IPS-18c (cell line): Measurements from ENCODE around the gene FBXL14.

Source experiments
- H3K4me3 ChIP-seq: 2 replicates; pipeline ENCODE4 v1.7.0; 2013; ENCODE audit warnings: low read depth, mild to moderate bottlenecking, low read length, moderate library complexity; ENCODE audit not compliant: insufficient read depth
- H3K9me3 ChIP-seq: one replicate; pipeline ENCODE4 v1.6.1; 2013; ENCODE audit warnings: mild to moderate bottlenecking, low read length, moderate library complexity; ENCODE audit not compliant: control insufficient read depth, insufficient read depth

The FBXL14 gene

DNA sequence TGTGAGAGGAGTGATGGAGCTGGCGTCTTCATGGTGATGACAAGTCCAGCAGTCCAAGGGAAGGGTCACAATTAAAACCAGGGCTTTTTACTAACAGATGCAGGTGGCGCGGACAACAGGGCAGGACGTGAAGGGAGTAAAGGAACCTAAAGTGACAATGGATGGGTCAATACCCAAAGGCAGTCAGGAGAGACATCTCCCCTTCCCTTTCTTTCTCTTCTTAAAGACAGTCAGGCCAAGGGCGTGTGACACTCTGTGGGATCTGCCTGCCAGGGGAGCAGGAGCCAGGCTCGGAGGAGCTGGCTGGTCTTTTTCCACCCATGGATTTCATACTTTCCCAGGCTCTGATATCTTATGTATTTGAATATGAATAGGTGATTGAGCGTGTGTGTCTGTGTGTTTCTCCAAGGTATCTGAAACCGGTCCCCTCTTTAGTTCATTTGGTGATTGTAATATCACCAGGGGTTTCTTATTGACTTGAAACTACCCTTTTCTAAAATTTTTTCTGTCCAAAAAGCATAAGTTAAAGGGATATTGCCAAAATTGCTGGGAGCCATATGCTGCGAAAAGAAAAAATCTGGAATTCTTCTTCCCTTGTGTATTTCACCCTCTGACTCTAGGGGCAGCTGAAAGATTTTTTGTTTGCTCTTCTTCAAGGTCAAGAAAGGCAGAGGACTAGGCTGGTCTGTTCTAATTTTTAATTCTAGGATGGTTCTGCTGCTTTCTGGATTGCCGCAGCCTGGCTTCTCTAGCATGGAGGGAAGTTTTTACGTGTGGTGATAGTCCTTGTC lies 61.8 kb downstream of the FBXL14 start:
- Histone ChIP-seq H3K4me3 (no peak overlapping the region), H3K9me3 (peaks cover 2% of the 10 kb centered on the region)

DNA sequence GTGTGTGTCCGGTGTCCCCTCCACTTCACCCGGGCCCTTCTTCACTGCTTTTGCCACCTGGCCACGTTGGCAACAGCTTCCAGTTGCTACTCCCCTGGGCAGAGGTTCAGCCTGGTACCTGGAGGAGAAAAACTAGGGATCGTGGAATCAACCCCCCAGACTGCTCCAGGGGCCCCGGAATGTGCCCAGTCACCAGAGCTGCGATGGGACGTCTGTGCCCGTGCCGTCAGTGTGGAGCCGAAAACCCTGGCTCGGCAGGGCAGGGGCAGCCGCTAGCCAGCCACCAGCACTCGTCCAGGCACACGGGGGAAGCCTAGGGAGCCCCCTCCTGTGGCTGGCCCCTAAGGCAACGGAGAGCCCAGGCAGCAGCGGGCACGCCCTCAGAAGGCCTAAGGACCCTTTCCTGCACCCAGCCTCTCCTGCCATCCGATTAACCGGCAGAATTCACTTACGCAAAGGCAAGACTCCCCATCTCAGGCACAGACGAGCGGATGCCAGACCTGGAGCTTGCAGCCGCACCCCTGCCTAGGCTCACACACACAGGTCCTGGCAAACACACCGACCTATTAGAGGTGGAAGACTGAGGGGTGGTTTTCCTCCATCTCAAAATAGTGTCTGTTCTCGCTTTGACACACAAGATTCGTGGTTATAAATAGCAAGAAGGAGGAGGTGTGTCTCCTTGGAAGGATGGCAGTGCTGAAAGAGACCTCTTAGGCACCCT lies 62.6 kb downstream of the FBXL14 start:
- Histone ChIP-seq H3K9me3 (peaks cover 2% of the 10 kb centered on the region), H3K4me3 (peak overlapping the region; percentile 43; the same call in 1 of the 2 replicates)

DNA sequence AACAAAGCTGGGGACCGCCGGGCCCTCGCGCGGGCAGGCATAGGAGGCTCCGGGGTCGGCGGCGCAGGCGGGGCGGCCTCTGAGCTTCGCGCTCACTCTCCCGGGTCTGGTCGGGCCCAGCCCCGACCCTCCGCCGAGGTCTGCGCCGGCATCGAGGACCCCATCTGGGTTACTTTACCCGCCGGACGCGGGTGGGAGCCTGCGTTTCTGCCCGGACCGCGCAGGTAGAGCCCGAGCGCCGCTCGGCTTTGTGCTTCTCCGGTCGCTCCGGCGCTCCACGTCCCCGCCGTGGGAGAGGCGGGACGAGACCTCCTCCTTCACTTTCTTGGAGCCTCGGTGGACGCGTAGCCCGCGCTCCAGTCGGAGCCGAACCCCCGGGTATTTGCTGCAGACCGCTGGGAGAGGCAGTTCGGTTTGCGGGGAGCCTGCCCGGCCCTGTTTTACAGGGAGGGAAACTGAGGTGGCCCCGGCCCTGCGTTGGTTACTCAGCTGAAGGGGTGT lies 63.2 kb downstream of the FBXL14 start:
- peaks cover 2% of the 10 kb centered on the region for H3K9me3 ChIP-seq
- H3K4me3 ChIP-seq = peak overlapping the region; percentile 43; the same call in 1 of the 2 replicates

DNA sequence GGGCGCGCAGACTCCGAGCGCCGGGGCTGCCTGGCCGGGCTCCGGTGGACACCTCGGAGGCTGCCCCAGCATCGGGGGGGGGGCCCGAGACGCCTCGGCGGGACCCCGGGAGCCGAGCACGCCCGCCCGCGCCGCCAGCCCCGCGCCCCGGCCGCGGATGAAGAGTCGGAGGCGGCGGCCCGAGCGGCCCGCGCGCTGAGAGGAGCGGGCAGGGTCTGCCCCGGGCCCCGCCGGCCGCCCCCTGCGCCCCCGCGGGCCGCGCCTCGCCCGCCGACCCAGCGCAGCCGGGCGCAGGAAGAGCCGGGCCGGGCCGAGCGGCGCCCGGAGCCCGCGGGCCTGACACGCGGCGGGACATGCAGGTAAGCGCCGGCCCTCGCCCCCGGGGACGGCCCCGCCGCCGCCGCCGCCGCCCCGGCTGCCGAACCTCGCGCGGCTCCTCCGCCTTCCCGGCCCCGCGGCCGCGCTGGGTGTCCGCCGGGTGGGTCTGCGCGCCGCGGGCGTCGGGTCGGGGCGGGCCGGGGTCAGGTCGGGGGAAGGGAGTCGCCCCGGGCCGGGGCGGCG lies 63.7 kb downstream of the FBXL14 start:
- Histone ChIP-seq H3K4me3 (peak overlapping the region; percentile 58), H3K9me3 (peaks cover 2% of the 10 kb centered on the region)

DNA sequence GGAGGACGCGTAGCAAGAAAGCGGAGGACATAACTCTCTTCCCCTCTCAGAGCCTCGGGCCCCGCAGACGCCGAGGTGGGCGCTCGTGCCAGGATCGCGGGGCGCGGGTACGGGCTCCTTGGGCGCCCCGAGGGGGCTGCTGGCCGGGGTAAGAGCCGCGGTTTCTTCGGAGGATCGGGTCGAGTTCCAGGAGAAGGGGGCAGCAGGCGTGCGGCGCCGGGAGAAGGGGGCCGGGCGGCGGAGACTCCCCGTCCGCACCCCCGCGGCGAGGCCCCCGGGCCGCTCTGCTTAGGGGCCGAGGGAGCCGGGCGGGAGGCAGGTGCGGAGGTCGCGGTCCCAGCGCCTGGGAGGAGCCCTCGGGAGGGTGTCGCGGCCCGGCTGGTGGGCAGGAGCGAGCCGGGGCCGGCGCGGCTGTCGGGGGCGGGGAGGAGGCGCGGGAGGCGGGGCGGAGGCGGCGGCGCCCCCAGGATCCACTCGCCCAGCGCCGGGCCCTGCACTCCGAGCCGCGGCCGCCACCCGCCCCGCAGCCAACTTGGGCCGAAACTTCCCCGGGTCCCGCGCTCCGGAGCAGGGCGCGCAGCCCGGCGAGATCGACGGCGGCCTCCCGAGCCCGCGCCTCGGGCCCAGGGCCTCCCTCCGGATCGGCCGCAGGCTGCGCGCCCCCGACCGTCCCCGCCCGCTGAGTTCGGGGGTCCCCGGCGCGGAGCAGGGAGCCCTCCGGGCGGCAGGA lies 64.4 kb downstream of the FBXL14 start:
- peak overlapping the region; percentile 58 for H3K4me3 ChIP-seq
- H3K9me3 ChIP-seq = peaks cover 2% of the 10 kb centered on the region

DNA sequence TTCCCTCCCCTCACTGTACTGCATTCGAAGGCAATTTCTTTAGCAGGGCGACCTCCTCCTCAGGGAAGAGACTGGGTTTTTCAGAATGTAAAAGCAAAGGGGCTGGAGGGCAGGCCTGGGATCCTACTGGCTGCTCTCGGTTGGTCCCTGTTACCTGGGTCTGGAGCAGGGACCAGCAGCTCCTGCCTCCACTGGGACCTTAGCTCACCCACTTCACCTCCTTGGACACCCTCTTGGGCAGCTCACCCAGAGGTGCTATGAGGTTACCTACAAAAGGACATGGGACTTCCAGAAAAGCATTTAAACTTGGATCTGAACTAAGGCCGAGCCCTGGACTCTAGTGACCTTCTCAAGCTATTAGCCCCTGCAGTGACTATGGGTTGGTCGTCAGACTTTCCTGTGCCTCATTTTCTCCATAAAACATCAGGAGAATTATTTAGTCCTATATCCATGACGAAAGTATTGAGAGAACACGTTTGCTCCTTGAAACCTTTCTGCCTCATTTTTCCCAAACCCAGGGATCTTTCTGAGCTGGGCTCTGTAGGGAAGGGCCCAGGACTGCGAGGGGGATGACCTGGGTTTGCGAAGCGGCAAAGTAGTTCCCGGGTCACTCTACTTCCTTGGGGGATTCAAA lies 65.0 kb downstream of the FBXL14 start:
- H3K9me3 ChIP-seq = peaks cover 2% of the 10 kb centered on the region
- peak overlapping the region; percentile 58; the same call in 1 of the 2 replicates for H3K4me3 ChIP-seq

DNA sequence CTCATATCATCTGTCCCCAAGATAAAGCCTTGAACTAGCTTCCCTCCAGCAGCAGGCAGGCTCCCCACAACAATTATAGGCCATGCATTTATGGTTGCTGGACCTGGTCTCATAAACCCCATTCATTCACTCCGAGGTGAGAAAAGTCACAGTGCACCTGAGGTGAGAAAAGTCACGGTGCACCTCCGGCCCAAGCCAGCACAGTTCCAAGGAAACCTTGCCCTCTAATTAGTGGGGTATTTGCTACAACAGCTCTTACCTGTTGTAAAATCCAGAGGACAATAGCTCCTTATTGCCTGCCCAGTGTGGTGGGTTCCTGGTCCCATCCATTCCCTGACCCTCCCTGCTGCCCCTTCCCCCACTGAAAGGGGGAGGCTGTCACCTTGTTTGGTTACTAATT lies 65.6 kb downstream of the FBXL14 start:
- H3K4me3 ChIP-seq = no peak overlapping the region

DNA sequence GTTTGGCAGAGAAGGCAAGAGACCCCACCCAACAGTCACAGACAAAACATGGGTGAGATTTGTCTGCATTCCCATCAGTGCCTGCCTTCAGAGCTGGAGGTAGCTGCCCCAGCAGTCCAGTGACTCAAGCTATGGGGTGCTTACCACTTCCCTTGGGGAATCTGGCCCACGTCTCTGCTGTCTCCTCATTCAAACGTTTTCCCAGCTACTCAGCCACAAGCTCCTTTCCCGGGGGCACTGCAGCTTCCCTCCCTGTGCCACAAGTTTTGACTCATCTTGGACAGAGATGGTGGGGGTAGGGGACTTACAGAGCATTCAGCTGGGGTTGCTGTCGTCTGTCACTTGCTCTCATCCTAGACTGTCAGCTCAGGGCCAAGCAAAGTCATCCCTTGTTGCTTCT lies 66.6 kb downstream of the FBXL14 start:
- no peak overlapping the region for H3K4me3 ChIP-seq
- peaks cover 2% of the 10 kb centered on the region for H3K9me3 ChIP-seq

More for the DNA sequence above, 65.6 kb downstream of the FBXL14 start:
- peaks cover 2% of the 10 kb centered on the region for H3K9me3 ChIP-seq

DNA sequence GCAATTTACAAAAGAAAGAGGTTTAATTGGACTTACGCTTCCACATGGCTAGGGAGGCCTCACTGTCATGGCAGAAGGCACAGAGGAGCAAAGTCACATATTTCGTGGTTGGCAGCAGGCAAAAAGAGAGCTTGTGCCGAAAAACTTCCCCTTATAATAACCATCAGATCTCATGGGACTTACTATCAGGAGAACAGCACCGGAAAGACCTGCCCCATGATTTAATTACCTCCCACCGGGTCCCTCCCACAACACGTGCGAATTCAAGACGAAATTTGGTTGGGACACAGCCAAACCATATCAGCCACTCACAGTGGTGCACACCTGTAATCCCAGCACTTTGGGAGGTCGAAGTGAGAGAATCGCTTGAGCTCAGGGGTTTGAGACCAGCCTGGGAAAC lies 68.5 kb downstream of the FBXL14 start:
- H3K4me3 ChIP-seq = no peak overlapping the region
- H3K9me3 ChIP-seq = peaks cover 2% of the 10 kb centered on the region

DNA sequence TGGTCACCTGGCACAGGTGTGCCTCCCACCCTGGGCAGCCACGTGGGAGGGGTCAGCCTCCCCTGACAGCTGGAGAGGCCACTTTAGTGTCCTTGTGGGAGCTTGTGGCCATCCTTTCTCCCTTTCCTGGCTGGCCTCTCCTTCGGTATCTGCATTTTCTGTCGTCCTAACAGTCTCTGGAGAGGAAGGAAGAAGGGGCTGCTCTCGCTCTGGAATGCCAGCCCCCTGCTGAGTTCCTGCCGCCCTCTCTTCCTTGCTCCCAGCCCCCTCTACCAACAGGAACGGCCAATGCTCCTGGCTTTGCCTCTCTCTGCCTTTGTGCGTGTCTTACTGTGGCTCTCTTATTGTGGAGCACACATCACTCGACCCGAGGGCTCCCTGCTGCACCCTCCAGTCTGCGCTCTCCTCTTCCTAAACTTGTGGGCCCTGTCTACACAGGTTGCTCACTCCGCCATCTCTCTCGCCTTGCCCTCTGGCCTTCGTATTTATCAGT lies 70.8 kb downstream of the FBXL14 start:
- Histone ChIP-seq H3K4me3 (no peak overlapping the region; the same call in 1 of the 2 replicates), H3K9me3 (no peaks in the 10 kb centered on the region)

DNA sequence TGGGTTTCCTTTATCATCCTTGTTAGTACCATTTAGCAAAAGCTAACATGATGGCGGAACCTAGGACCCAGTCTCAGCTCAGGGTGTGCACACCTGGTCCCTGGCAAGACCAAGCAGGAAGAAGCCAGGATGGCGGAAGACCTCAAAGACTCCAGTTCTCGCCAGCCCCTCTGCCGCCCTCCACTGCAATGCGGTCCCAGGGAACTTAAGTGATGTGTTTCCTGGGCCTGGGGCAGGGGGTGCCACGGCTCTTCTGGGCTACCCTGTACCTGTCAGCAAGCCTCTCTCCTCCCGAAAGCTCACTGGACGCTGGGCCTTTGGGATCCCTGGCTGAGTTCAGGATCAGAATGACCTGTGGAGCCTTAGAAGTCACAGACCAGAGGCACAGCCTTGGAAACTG lies 71.3 kb downstream of the FBXL14 start:
- Histone ChIP-seq H3K4me3 (no peak overlapping the region; the same call in 1 of the 2 replicates), H3K9me3 (no peaks in the 10 kb centered on the region)

DNA sequence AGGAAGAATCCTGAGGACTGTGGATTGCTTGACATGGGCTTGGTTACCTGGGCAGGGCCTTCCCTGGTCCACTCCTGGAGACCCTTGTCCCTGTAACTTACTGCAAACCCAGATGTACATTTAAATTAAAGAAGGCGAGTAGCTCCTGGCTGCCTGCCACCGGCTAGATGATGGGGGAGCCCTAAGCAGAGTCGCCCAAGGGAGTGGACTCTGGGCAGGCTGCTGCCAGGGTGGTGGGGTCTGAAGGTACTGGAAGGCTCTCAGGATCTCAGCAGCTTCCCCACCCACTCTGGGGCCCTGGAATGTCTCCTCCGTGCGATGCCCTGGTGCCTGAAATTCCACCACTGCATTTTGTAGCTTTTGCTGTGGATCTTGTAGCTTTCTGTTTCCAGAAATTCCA lies 74.7 kb downstream of the FBXL14 start:
- Histone ChIP-seq H3K9me3 (no peaks in the 10 kb centered on the region), H3K4me3 (no peak overlapping the region)

DNA sequence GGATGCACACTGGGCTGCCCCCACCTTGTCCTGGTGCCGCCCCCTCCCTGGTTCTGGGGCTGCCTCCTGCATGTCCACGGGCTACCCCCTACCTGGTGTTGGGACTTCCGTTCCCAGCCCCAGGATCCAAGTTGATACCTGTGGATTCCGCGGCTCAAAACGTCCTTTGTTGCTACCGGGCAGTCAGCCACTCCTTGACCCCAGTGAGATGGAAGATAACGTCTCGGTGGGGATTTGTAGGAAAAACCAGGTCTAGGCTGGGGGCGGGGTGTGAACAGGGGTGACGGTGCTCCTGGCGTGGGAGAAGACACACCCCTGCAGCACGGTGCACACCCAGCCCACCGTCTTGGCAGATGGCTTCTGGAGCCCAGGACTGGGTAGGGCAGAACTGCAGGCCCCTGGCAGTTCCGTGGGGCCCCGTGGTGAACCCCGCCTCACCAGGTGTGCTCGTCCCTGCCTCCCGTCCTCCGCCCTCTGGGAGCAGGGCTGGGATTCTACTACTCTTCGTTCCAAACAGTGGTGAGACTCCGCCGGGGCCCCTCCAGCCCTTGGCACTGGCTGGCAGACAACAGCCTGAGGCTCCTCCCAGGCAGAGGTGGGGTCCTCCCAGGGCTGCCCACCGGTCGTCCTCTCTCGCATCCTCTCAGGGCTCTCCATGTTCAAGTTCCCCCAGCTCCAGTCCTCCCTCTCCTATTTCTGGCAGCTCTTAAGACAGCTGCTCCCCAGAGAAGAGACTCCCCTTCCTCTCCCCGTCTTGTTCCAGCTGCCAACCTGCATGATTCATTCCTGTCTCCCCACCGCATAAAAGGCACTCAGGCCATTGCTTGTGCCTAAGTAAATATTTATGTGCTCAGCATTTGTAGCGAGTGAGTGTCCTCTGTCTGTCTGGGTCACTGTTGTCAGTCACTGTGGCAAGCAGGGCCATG lies 75.5 kb downstream of the FBXL14 start:
- Histone ChIP-seq H3K9me3 (no peaks in the 10 kb centered on the region), H3K4me3 (no peak overlapping the region)

DNA sequence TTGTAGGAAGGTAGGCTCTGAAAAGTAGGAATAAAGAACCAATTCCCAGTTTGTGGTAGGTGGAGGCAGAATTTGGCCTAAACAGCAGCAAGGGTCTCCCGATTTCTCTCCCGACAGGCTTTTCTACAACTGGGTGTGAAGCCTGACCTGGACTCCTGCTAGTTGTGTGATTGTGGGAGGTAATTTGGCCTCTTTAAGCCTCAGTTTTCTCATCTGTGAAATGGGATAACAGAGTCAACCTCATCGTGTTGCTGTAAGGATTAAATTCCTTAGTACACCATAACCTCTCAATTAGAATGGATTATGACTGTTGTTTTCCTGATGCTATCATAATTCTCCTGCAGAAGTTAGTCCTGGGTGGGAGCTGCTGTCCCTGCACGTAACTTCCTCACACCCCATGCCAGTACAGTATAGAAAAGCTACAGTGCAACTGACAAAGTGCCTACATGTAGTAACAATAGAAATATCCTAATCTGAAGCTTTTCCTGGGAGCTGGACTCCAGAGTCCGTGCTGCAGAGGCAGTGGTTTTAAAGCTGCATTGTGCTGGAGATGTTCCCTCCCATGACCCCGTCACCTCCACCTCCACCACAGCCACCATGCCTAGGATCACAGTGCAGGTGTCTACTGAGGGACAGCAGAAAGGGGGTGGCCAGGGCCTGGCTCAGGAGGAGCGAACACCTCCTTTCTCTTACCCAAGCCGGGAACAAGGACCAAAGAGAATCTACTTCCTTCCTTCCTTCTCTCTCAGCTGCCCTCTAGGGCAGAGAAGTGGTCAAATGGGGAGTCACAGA lies 76.5 kb downstream of the FBXL14 start:
- Histone ChIP-seq H3K9me3 (no peaks in the 10 kb centered on the region), H3K4me3 (no peak overlapping the region)

DNA sequence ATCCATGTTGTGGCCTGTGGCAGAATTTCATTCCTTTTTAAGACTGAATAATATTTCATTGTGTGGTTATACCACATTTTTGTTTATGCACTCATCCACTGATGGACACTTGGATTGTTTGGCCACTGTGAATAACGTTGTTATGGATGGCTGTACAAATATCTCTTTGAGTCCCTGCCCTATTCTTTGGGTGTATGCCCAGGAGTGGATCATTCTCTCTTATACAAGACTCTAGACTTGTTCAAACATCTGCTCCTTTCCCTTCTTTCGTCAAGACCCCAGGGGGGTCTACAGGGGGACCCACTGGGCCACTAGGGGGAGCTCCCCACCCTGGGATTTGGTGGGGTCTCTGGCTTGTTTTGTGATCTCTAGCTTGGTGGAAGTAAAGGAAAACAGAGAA lies 77.4 kb downstream of the FBXL14 start:
- no peak overlapping the region for H3K4me3 ChIP-seq

More for the DNA sequence above, 77.4 kb downstream of the FBXL14 start:
- no peaks in the 10 kb centered on the region for H3K9me3 ChIP-seq
